Liver (tissue), 3 donors: ENCODE measurements around the gene TNFRSF8.

Experiments used
- CTCF ChIP-seq: fragments of 150-350 bp; IDR thresholded peaks from 2 replicates; pipeline ENCODE4 v1.5.1; 2017; ENCODE audit warnings: improper control_type of control experiment, low read depth, low read length; ENCODE audit not compliant: missing input control
- GABPA ChIP-seq, 2 donors: IDR thresholded peaks in 1 of 2; conservative IDR thresholded peaks in 1 of 2; 2 replicates each; pipeline ENCODE4 v1.6.1; 2016; ENCODE audit warnings: antibody characterized with exemption in 2 of 2, mild to moderate bottlenecking in 1 of 2, moderate library complexity in 1 of 2
- HNF4A ChIP-seq, 2 donors: conservative IDR thresholded peaks; 2 replicates each; pipeline ENCODE4 v1.6.1; 2016; ENCODE audit warnings: antibody characterized with exemption in 2 of 2, mild to moderate bottlenecking in 2 of 2
- donor health status: healthy.
- donor health status: healthy.

GRCh38 chr1:12055259-12055658, 7.8 kb upstream of the TNFRSF8 start:
- TF ChIP-seq HNF4A (conservative IDR thresholded peaks at IDR 0.05) (no peak), CTCF (no peak), GABPA (IDR thresholded peaks at IDR 0.05 in 1 of 2, conservative IDR thresholded peaks at IDR 0.05 in 1 of 2) (no peak)
